Measurements from ENCODE around the gene DRGX.

The DRGX gene

DNA sequence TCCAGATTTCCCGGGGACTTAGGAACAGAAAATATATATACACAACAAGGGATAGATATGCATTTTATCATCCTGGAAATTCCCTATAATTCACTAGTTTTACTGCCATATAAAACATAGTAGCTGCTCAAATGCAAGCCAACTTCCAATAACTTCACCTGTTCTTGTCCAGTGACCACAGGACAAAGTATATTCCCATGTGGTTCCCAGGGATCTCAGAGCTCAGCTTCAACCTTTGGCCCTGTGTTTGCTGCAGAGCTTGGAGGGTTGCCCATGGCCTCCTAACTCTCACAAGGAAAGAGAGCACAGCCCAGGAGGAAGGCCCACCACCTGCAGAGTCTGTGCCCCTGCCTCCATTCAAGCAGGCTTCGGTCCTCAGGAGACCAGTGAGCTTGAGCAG, 4.5 kb upstream of the DRGX start:
- Histone ChIP-seq H3K4me1 (ENCODE audit: control insufficient read depth, insufficient read depth, low read length) (no peaks in the 10 kb centered on the region), H3K27ac (ENCODE audit: low read depth, low read length) (no peak overlapping the region), H3K4me3 (ENCODE audit: low read length) (no peak overlapping the region), H3K9ac (ENCODE audit: low read length) (no peak overlapping the region), H3K27me3 (ENCODE audit: control insufficient read depth, insufficient read depth, low read length) (peaks cover 19% of the 10 kb centered on the region), H3K36me3 (ENCODE audit: control insufficient read depth, insufficient read depth, low read length) (no peaks in the 10 kb centered on the region)

- Histone ChIP-seq H3K4me3 (ENCODE audit: low read length) (no peak overlapping the region), H3K27ac (ENCODE audit: low read depth, low read length) (no peak overlapping the region), H3K4me1 (ENCODE audit: control insufficient read depth, insufficient read depth, low read length) (no peaks in the 10 kb centered on the region), H3K27me3 (ENCODE audit: control insufficient read depth, insufficient read depth, low read length) (peaks cover 24% of the 10 kb centered on the region), H3K9ac (ENCODE audit: low read length) (no peak overlapping the region), H3K36me3 (ENCODE audit: control insufficient read depth, insufficient read depth, low read length) (no peaks in the 10 kb centered on the region)
These were observed 3.1 kb upstream of the DRGX start for GRCh38 chr10:49398986-49399385.

DNA sequence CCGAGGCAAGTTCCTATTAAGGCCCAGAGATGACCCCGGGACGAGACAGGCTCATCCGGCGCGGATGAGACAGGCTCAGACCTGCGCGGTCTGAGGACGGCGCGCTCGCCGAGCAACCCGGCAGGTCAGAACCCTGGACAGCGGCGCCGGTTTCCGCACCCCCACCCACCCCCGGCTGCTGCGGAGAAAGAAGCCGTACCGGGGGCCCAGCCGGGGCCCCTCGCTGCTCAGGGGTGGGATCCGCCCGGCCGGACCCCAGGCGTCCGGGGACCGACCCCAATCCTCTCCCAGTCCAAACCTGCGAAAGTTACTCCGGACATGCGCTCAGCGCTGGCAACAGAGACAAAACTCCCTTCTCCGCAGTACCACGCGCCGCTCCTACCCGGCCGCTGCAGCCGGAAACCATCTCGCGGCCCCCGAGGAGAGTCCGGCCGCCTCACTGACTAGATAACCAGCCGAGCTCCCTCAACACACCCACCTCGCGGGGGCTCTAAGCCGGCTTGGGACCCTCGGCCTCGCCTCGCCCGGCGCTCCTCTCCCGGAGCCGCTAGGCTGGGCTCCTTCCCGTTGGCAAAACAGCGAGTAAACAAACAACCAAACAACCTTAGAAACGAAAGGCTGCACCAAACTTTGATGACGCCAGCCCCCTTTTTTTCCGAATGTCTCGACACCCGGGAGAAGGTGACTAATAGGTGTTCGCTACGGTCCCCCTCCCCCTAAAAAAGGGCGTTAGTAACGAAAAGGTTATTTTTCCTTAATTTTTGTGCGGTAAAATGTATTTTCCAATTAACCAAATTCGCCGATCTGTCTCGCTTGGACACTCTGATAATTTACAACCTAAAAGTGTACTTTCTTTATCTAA, 2.3 kb upstream of the DRGX start:
- Histone ChIP-seq H3K36me3 (ENCODE audit: control insufficient read depth, insufficient read depth, low read length) (no peaks in the 10 kb centered on the region), H3K27ac (ENCODE audit: low read depth, low read length) (no peak overlapping the region), H3K27me3 (ENCODE audit: control insufficient read depth, insufficient read depth, low read length) (peaks cover 27% of the 10 kb centered on the region), H3K4me3 (ENCODE audit: low read length) (no peak overlapping the region), H3K4me1 (ENCODE audit: control insufficient read depth, insufficient read depth, low read length) (no peaks in the 10 kb centered on the region), H3K9ac (ENCODE audit: low read length) (no peak overlapping the region)

- Histone ChIP-seq H3K9ac (ENCODE audit: low read length) (no peak overlapping the region), H3K4me1 (ENCODE audit: control insufficient read depth, insufficient read depth, low read length) (no peaks in the 10 kb centered on the region), H3K4me3 (ENCODE audit: low read length) (no peak overlapping the region), H3K27ac (ENCODE audit: low read depth, low read length) (no peak overlapping the region), H3K27me3 (ENCODE audit: control insufficient read depth, insufficient read depth, low read length) (peaks cover 27% of the 10 kb centered on the region), H3K36me3 (ENCODE audit: control insufficient read depth, insufficient read depth, low read length) (no peaks in the 10 kb centered on the region)
These were observed 1.4 kb upstream of the DRGX start for GRCh38 chr10:49397036-49397999.

- Histone ChIP-seq H3K36me3 (ENCODE audit: control insufficient read depth, insufficient read depth, low read length) (no peaks in the 10 kb centered on the region), H3K4me1 (ENCODE audit: control insufficient read depth, insufficient read depth, low read length) (no peaks in the 10 kb centered on the region), H3K4me3 (ENCODE audit: low read length) (no peak overlapping the region), H3K9ac (ENCODE audit: low read length) (no peak overlapping the region), H3K27ac (ENCODE audit: low read depth, low read length) (no peak overlapping the region), H3K27me3 (ENCODE audit: control insufficient read depth, insufficient read depth, low read length) (peaks cover 27% of the 10 kb centered on the region)
These were observed 744 bp upstream of the DRGX start for GRCh38 chr10:49396666-49396999.

DNA sequence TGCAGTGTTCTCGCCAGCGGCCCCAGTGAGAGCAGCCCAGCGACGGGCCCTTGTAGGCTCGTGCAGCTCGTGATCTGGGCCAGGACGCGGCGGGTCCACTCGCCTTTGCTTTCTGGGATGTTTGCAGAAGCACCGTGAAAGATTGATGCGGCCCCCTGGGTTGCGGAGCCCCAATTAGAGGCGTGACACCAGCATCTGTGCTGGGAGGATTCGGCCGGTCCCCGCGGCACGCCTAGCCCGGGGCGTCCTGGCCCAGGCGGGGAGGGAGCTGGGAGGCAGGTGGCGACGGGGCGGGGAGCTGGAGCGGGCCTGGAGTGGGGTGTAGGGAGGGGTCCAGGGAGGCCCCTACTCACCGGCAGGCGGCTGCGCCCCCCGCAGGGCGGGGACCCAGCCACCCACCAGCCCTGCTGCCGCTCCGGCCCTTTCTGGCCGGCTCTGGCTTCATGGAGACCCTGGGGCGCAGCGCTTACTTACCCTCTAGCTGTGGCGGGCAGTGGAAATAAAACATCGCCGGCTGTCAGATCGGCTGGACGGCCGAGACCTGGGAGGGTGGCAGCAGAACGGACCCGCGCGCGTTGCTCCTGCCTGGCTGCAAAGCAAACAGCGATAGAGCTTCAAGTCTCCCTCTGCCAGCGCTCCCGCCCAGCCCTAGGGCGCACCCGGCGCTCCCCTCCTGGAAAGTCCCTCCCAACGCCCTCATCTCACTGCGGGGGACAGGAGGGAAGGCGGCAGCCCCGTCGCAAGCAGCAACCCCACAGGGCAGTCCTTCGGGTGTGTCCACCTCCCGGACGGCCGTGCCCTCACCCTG, 752 bp downstream of the DRGX start:
- Histone ChIP-seq H3K36me3 (ENCODE audit: control insufficient read depth, insufficient read depth, low read length) (no peaks in the 10 kb centered on the region), H3K27ac (ENCODE audit: low read depth, low read length) (no peak overlapping the region), H3K27me3 (ENCODE audit: control insufficient read depth, insufficient read depth, low read length) (peaks cover 27% of the 10 kb centered on the region), H3K4me1 (ENCODE audit: control insufficient read depth, insufficient read depth, low read length) (no peaks in the 10 kb centered on the region), H3K9ac (ENCODE audit: low read length) (no peak overlapping the region), H3K4me3 (ENCODE audit: low read length) (no peak overlapping the region)

GRCh38 chr10:49393757-49394156, 2.1 kb downstream of the DRGX start:
- no peak overlapping the region for H3K4me3 ChIP-seq (ENCODE audit: low read length)
- no peak overlapping the region for H3K27ac ChIP-seq (ENCODE audit: low read depth, low read length)
- H3K27me3 ChIP-seq (ENCODE audit: control insufficient read depth, insufficient read depth, low read length), result peaks cover 28% of the 10 kb centered on the region
- H3K9ac ChIP-seq (ENCODE audit: low read length), result no peak overlapping the region
- H3K36me3 ChIP-seq (ENCODE audit: control insufficient read depth, insufficient read depth, low read length), result no peaks in the 10 kb centered on the region
- H3K4me1 ChIP-seq (ENCODE audit: control insufficient read depth, insufficient read depth, low read length), result no peaks in the 10 kb centered on the region

- H3K27me3 ChIP-seq (ENCODE audit: control insufficient read depth, insufficient read depth, low read length), result peaks cover 27% of the 10 kb centered on the region
- no peak overlapping the region for H3K4me3 ChIP-seq (ENCODE audit: low read length)
- H3K9ac ChIP-seq (ENCODE audit: low read length), result no peak overlapping the region
- H3K36me3 ChIP-seq (ENCODE audit: control insufficient read depth, insufficient read depth, low read length), result no peaks in the 10 kb centered on the region
- no peak overlapping the region for H3K27ac ChIP-seq (ENCODE audit: low read depth, low read length)
- no peaks in the 10 kb centered on the region for H3K4me1 ChIP-seq (ENCODE audit: control insufficient read depth, insufficient read depth, low read length)
These were observed 2.6 kb downstream of the DRGX start for GRCh38 chr10:49393301-49393700.

DNA sequence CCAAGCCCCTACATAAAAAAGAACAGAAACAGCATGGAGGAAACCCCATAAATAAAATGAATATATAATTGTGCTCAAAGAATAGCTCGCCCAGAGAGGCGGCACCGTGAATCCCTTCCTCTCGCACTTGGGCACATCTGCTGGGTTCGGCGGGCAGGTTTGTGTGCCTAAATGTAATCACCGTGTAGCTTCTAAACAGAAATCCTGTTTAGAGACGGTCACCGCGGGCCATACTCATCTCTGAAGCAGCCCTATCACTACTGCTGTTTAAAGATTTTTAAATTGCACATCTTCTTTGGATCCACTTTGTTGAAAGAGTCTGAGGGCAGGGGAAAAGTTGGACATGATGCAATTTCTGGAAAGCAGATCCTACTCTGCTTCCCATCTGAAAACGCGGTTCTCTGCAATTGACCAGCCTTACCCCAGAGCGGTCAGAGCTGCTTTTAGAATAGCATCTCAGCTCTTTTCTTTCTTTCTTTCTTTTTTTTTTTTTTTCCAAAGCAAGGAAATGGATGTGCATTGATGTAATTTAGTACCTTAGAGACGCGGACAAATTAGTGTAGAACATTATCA, 6.4 kb downstream of the DRGX start:
- Histone ChIP-seq H3K4me1 (ENCODE audit: control insufficient read depth, insufficient read depth, low read length) (no peaks in the 10 kb centered on the region), H3K36me3 (ENCODE audit: control insufficient read depth, insufficient read depth, low read length) (no peaks in the 10 kb centered on the region), H3K27ac (ENCODE audit: low read depth, low read length) (no peak overlapping the region), H3K4me3 (ENCODE audit: low read length) (no peak overlapping the region), H3K9ac (ENCODE audit: low read length) (no peak overlapping the region), H3K27me3 (ENCODE audit: control insufficient read depth, insufficient read depth, low read length) (peaks cover 9% of the 10 kb centered on the region)

DNA sequence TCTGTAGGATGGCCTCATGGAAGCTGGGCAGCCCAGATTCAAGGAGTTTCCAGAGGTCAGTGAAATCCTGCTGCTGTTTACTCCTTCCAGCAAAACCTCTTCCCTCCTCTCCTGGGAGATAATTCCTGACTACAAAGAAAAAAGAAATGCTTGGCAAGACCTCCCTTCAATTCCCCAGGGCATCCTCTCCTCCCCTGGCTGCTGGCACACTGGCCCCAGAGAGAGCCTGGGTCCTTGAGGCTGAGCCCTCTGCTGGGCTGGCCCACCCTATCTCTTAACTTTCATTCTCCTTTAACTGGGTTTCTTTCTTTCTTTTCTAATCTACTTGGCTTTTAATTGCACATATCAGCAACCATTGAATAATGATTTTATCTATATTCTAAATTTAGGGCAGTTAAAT, 7.7 kb downstream of the DRGX start:
- Histone ChIP-seq H3K9ac (ENCODE audit: low read length) (no peak overlapping the region), H3K4me3 (ENCODE audit: low read length) (no peak overlapping the region), H3K36me3 (ENCODE audit: control insufficient read depth, insufficient read depth, low read length) (no peaks in the 10 kb centered on the region), H3K27ac (ENCODE audit: low read depth, low read length) (no peak overlapping the region), H3K4me1 (ENCODE audit: control insufficient read depth, insufficient read depth, low read length) (no peaks in the 10 kb centered on the region), H3K27me3 (ENCODE audit: control insufficient read depth, insufficient read depth, low read length) (peaks cover 3% of the 10 kb centered on the region)

GRCh38 chr10:49387071-49387470, 8.8 kb downstream of the DRGX start:
- Histone ChIP-seq H3K9ac (ENCODE audit: low read length) (no peak overlapping the region), H3K27me3 (ENCODE audit: control insufficient read depth, insufficient read depth, low read length) (peaks cover 3% of the 10 kb centered on the region), H3K4me3 (ENCODE audit: low read length) (no peak overlapping the region), H3K27ac (ENCODE audit: low read depth, low read length) (no peak overlapping the region), H3K4me1 (ENCODE audit: control insufficient read depth, insufficient read depth, low read length) (no peaks in the 10 kb centered on the region), H3K36me3 (ENCODE audit: control insufficient read depth, insufficient read depth, low read length) (no peaks in the 10 kb centered on the region)

All from rectal smooth muscle tissue (tissue), 1 donor.